SK-N-SH (cell line): ENCODE measurements around the gene PMVK. TPM values are rescaled to one million over a fixed set of nuclear protein-coding genes. Genes with fewer than 3 reads are reported as not detected.

ENCODE experiments used
- CTCF ChIA-PET: fragments of 300-600, 350-600 bp; formaldehyde crosslinking; extraction: SDS; loops from one replicate; lab custom pipeline; 2021; lab: Yijun Ruan, JAX
- POLR2A ChIA-PET: fragments of 350-600 bp; sonication (Branson Sonifier 250); formaldehyde crosslinking; extraction: SDS; loops from one replicate; lab custom pipeline; 2020; ENCODE audit warnings: antibody characterized with exemption, inconsistent platforms; lab: Yijun Ruan, JAX
- DNase-seq: peaks from one replicate; pipeline ENCODE4 v3.0.0; 2012
- H2AFZ ChIP-seq: fragments of 200-600 bp; sonication (generic); 2 replicates; pipeline ENCODE4 v1.8.1; 2016; ENCODE audit warnings: antibody characterized with exemption, mild to moderate bottlenecking, low read depth
- H3F3A ChIP-seq: fragments of 200-600 bp; sonication (generic); replicated peaks from 2 replicates; pipeline ENCODE3; 2016; ENCODE audit warnings: antibody characterized with exemption, mild to moderate bottlenecking; ENCODE audit not compliant: insufficient read depth
- H3K27ac ChIP-seq, 2 experiments: fragments of 200-500 bp in 1 of 2; fragments of 200-600 bp in 1 of 2; sonication (Bioruptor generic) in 1 of 2; sonication (generic), shearing (Covaris generic) in 1 of 2; 2 replicates each; pipeline versions ENCODE4 v1.5.1 to v1.6.1; 2014 to 2016; ENCODE audit warnings: low read depth in 2 of 2, inconsistent platforms in 1 of 2, low read length in 1 of 2, mild to moderate bottlenecking in 1 of 2, mixed read lengths in 1 of 2
- H3K27me3 ChIP-seq: fragments of 200-600 bp; sonication (generic), shearing (Covaris generic); 2 replicates; pipeline ENCODE4 v1.6.1; 2016; ENCODE audit warnings: mixed run types; ENCODE audit not compliant: insufficient read depth
- H3K36me3 ChIP-seq, 2 experiments: fragments of 200-500 bp in 1 of 2; fragments of 200-600 bp in 1 of 2; sonication (Bioruptor generic) in 1 of 2; sonication (generic) in 1 of 2; replicated peaks in 1 of 2; 2 replicates each; pipeline versions ENCODE3 to v1.5.1; 2014 to 2016; ENCODE audit warnings: low read length in 1 of 2, mild to moderate bottlenecking in 1 of 2; ENCODE audit not compliant: insufficient read depth in 2 of 2, control insufficient read depth in 1 of 2
- H3K4me1 ChIP-seq, 2 experiments: fragments of 200-500 bp in 1 of 2; fragments of 200-600 bp in 1 of 2; sonication (Bioruptor generic) in 1 of 2; sonication (generic), shearing (Covaris generic) in 1 of 2; 2 replicates each; pipeline versions ENCODE4 v1.5.1 to v1.6.1; 2014 to 2016; ENCODE audit warnings: low read depth in 1 of 2, low read length in 1 of 2, mixed run types in 1 of 2; ENCODE audit not compliant: insufficient read depth in 2 of 2, control insufficient read depth in 1 of 2
- H3K4me2 ChIP-seq: fragments of 200-600 bp; sonication (generic), shearing (Covaris generic); 2 replicates; pipeline ENCODE4 v1.6.1; 2017; ENCODE audit warnings: mixed run types
- H3K4me3 ChIP-seq, 2 experiments: fragments of 200-500 bp in 1 of 2; fragments of 200-600 bp in 1 of 2; sonication (Bioruptor generic) in 1 of 2; sonication (generic), shearing (Covaris generic) in 1 of 2; 2 replicates each; pipeline versions ENCODE4 v1.5.1 to v1.8.1; 2014 to 2016; ENCODE audit warnings: low read depth in 2 of 2, inconsistent platforms in 1 of 2, low read length in 1 of 2, mild to moderate bottlenecking in 1 of 2, mixed read lengths in 1 of 2, moderate library complexity in 1 of 2
- H3K79me2 ChIP-seq: fragments of 200-600 bp; sonication (generic); 2 replicates; pipeline ENCODE4 v1.8.1; 2017; ENCODE audit warnings: mild to moderate bottlenecking; ENCODE audit not compliant: insufficient read depth
- H3K9ac ChIP-seq: fragments of 200-600 bp; sonication (generic); 2 replicates; pipeline ENCODE4 v1.6.1; 2017; ENCODE audit warnings: mixed run types
- H3K9me2 ChIP-seq: fragments of 200-600 bp; sonication (generic); 2 replicates; pipeline ENCODE4 v1.6.1; 2017; ENCODE audit warnings: mixed run types
- H3K9me3 ChIP-seq: fragments of 200-600 bp; sonication (generic); 2 replicates; pipeline ENCODE4 v1.6.1; 2017; ENCODE audit warnings: mixed run types, mild to moderate bottlenecking, moderate library complexity
- H4K20me1 ChIP-seq: fragments of 200-600 bp; sonication (generic); 2 replicates; pipeline ENCODE4 v1.6.1; 2017; ENCODE audit warnings: mild to moderate bottlenecking, mixed run types; ENCODE audit not compliant: insufficient read depth
- CTCF ChIP-seq: fragments of 200-600 bp; sonication (generic); IDR thresholded peaks from 2 replicates; pipeline ENCODE4 v1.6.1; 2017; ENCODE audit warnings: antibody characterized with exemption, mild to moderate bottlenecking, moderate library complexity
- FOSL2 ChIP-seq: IDR thresholded peaks from 2 replicates; pipeline ENCODE4 v1.4.0; 2012; ENCODE audit warnings: low read depth, mild to moderate bottlenecking, moderate library complexity, borderline replicate concordance
- FOXM1 ChIP-seq: IDR thresholded peaks from 2 replicates; pipeline ENCODE4 v1.4.0; 2012; ENCODE audit warnings: low read depth, mild to moderate bottlenecking
- MXI1 ChIP-seq: IDR thresholded peaks from 2 replicates; pipeline ENCODE4 v1.6.1; 2012; ENCODE audit warnings: mild to moderate bottlenecking, low read depth, low read length, improper control_type of control experiment
- RAD21 ChIP-seq: IDR thresholded peaks from 2 replicates; pipeline ENCODE4 v1.6.1; 2012; ENCODE audit warnings: mild to moderate bottlenecking, low read length
- RCOR1 ChIP-seq: fragments of 150-350 bp; IDR thresholded peaks from 2 replicates; pipeline ENCODE4 v1.6.1; 2017; ENCODE audit warnings: antibody characterized with exemption, low read length
- RFX5 ChIP-seq: IDR thresholded peaks from 2 replicates; pipeline ENCODE4 v1.6.1; 2012; ENCODE audit warnings: mild to moderate bottlenecking, improper control_type of control experiment, low read length
- WGBS: methylation state at CpG from one replicate; pipeline ENCODE4 v1.1.6; 2017; ENCODE audit warnings: low lambda C conversion rate; 5-methylcytosine and 5-hydroxymethylcytosine counted together
- polyA plus RNA-seq, 3 experiments: library from polyadenylated mRNA; depleted of rRNA; stranded (reverse); fragments of >200 nt; gene quantifications; 2 replicates each; pipeline ENCODE4 v1.2.3, GENCODE V29; 2012
- TF ChIP-seq, protein P1 (sequence below): IDR thresholded peaks from 2 replicates; pipeline ENCODE4 v1.6.1; 2012; ENCODE audit warnings: mild to moderate bottlenecking, low read depth, low read length, moderate library complexity
- TF ChIP-seq, protein P2 (sequence below): fragments of 150-350 bp; IDR thresholded peaks from 2 replicates; pipeline ENCODE4 v1.6.1; 2016; ENCODE audit warnings: mild to moderate bottlenecking, low read depth, low read length

Gene PMVK
- polyA plus RNA-seq, 1 of the 3 experiments (the other 2 are of a cell fraction), result 59.6 TPM

- no peak for TF ChIP-seq RFX5
- TF ChIP-seq, protein P1, sequence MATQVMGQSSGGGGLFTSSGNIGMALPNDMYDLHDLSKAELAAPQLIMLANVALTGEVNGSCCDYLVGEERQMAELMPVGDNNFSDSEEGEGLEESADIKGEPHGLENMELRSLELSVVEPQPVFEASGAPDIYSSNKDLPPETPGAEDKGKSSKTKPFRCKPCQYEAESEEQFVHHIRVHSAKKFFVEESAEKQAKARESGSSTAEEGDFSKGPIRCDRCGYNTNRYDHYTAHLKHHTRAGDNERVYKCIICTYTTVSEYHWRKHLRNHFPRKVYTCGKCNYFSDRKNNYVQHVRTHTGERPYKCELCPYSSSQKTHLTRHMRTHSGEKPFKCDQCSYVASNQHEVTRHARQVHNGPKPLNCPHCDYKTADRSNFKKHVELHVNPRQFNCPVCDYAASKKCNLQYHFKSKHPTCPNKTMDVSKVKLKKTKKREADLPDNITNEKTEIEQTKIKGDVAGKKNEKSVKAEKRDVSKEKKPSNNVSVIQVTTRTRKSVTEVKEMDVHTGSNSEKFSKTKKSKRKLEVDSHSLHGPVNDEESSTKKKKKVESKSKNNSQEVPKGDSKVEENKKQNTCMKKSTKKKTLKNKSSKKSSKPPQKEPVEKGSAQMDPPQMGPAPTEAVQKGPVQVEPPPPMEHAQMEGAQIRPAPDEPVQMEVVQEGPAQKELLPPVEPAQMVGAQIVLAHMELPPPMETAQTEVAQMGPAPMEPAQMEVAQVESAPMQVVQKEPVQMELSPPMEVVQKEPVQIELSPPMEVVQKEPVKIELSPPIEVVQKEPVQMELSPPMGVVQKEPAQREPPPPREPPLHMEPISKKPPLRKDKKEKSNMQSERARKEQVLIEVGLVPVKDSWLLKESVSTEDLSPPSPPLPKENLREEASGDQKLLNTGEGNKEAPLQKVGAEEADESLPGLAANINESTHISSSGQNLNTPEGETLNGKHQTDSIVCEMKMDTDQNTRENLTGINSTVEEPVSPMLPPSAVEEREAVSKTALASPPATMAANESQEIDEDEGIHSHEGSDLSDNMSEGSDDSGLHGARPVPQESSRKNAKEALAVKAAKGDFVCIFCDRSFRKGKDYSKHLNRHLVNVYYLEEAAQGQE, result peak; percentile 50
- no peak for TF ChIP-seq FOXM1
- TF ChIP-seq CTCF, result peak; percentile 46
These were observed at the start of gene PMVK (continued) for GRCh38 chr1:154936555-154937084.

DNA sequence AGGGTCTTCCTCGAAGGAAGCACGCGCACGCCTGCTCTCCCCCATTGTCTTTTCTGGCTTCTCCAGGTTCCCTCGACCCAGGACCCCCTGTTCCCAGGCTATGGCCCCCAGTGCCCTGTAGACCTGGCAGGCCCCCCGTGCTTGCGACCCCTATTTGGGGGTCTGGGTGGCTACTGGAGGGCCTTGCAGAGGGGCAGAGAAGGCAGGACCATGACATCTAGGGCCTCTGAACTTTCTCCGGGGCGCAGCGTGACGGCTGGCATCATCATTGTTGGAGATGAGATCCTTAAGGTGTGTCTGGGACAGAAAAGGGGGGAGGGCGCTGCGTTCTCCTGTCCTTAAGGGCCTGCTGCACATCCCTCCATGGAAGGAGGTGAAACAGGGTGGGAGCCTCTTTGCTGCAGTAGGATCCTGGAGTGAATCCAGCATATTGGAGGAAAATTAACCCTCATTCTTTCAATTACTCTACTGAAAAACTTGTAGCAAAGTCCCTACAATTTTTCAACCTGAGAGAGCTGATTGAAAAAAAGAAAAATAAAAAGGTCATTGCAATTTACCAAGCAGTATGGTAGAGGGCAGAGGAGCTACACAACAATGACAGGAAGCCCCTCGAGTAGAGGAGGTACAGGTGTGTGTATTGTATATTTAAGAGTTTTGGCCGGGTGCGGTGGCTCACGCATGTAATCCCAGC lies 47.4 kb upstream of the PMVK start:
- H3K27me3 ChIP-seq, result no peaks in the 10 kb centered on the region
- POLR2A ChIA-PET, result interaction anchor here (1.0 to 2.7 kb wide), 7 partner anchors 9 to 145 kb away, joined by 3 to 22 read pairs (median 5); partner anchors contain the start of genes LENEP, PYGO2 and SHC1
- H3K9ac ChIP-seq, result peak overlapping the region; percentile 78
- H4K20me1 ChIP-seq, result no peaks in the 10 kb centered on the region
- peaks cover 84% of the 10 kb centered on the region for H3K79me2 ChIP-seq
- 8% methylated on average over 16 of the region's 17 CpGs for WGBS
- peaks cover 4 to 24% of the 10 kb centered on the region in 2 experiments; a peak in 3 of 4 replicates for H3K4me1 ChIP-seq
- CTCF ChIA-PET, result interaction anchor here (1.3 to 37.5 kb wide), 8 partner anchors 10 to 67 kb away, joined by 3 to 640 read pairs (median 6); partner anchors contain the start of genes LENEP, PBXIP1, PYGO2 and ZBTB7B
- no peaks in the 10 kb centered on the region for H3K9me2 ChIP-seq
- H3K4me2 ChIP-seq, result peak overlapping the region; percentile 95
- H2AFZ ChIP-seq, result peak overlapping the region; percentile 66; the same call in 1 of the 2 replicates
- no peaks in the 10 kb centered on the region for H3K9me3 ChIP-seq
- no peak for DNase-seq
- no peak for TF ChIP-seq MXI1
- TF ChIP-seq RCOR1, result no peak
- no peak for TF ChIP-seq FOSL2
- TF ChIP-seq, protein P2, sequence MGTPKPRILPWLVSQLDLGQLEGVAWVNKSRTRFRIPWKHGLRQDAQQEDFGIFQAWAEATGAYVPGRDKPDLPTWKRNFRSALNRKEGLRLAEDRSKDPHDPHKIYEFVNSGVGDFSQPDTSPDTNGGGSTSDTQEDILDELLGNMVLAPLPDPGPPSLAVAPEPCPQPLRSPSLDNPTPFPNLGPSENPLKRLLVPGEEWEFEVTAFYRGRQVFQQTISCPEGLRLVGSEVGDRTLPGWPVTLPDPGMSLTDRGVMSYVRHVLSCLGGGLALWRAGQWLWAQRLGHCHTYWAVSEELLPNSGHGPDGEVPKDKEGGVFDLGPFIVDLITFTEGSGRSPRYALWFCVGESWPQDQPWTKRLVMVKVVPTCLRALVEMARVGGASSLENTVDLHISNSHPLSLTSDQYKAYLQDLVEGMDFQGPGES, result no peak
- TF ChIP-seq RAD21, result peak; percentile 16; the same call in 1 of the 2 replicates
- H3K4me3 ChIP-seq, result peak overlapping the region; percentile 72 to 82
- H3F3A ChIP-seq, result peaks cover 13% of the 10 kb centered on the region
- H3K27ac ChIP-seq, result peak overlapping the region; percentile 40 to 78; a peak in 3 of 4 replicates
- peaks cover 10 to 20% of the 10 kb centered on the region in 2 experiments for H3K36me3 ChIP-seq
